HG03432 (cell line): ENCODE results near the gene PTPN23.
"Not testable (repeated sequence)": the region's sequence is repeated elsewhere in the genome, so short reads cannot be mapped to it uniquely, and the experiment has no call there.

Experiments used
- ATAC-seq: cut with Tn5 transposase; IDR thresholded peaks from one replicate; pipeline ENCODE4 v1.9.1; 2021; ENCODE audit warnings: mild to moderate bottlenecking, moderate library complexity; ENCODE audit not compliant: unreplicated experiment

PTPN23 gene

GRCh38 chr3:47367631-47368030 lies 13.2 kb upstream of the PTPN23 start:
- no peak for ATAC-seq

- not testable (repeated sequence) for ATAC-seq
These were observed 10.8 kb upstream of the PTPN23 start for GRCh38 chr3:47370020-47370419.

GRCh38 chr3:47370887-47371697 lies 9.7 kb upstream of the PTPN23 start:
- ATAC-seq, result no peak

- no peak for ATAC-seq
These were observed 6.2 kb upstream of the PTPN23 start for GRCh38 chr3:47374587-47374986.

GRCh38 chr3:47376393-47376792 lies 4.4 kb upstream of the PTPN23 start:
- no peak for ATAC-seq

- ATAC-seq, result no peak
These were observed 3.6 kb upstream of the PTPN23 start for GRCh38 chr3:47377186-47377585.

- ATAC-seq, result no peak
These were observed 2.0 kb upstream of the PTPN23 start for GRCh38 chr3:47378869-47379268.

GRCh38 chr3:47379411-47379899 lies 1.4 kb upstream of the PTPN23 start:
- no peak for ATAC-seq

- no peak for ATAC-seq
These were observed 708 bp upstream of the PTPN23 start for GRCh38 chr3:47380026-47380600.

- peak; percentile 71 for ATAC-seq
These were observed 716 bp downstream of the PTPN23 start for GRCh38 chr3:47381317-47382157.

- no peak for ATAC-seq
These were observed 3.6 kb downstream of the PTPN23 start for GRCh38 chr3:47384425-47384824.

GRCh38 chr3:47385007-47385406 lies 4.2 kb downstream of the PTPN23 start:
- ATAC-seq, result no peak

- ATAC-seq, result no peak
These were observed 5.0 kb downstream of the PTPN23 start for GRCh38 chr3:47385796-47386195.

- ATAC-seq, result no peak
These were observed 12.1 kb downstream of the PTPN23 start for GRCh38 chr3:47392933-47393332.

GRCh38 chr3:47394140-47394870 lies 13.5 kb downstream of the PTPN23 start:
- no peak for ATAC-seq

- ATAC-seq, result no peak
These were observed 14.1 kb downstream of the PTPN23 start for GRCh38 chr3:47394881-47395280.

GRCh38 chr3:47398228-47398627 lies 17.4 kb downstream of the PTPN23 start:
- ATAC-seq, result no peak

GRCh38 chr3:47399016-47399415 lies 18.2 kb downstream of the PTPN23 start:
- ATAC-seq, result no peak

- ATAC-seq, result no peak
These were observed 18.9 kb downstream of the PTPN23 start for GRCh38 chr3:47399531-47400270.

GRCh38 chr3:47404431-47404876 lies 23.6 kb downstream of the PTPN23 start:
- no peak for ATAC-seq
